IPS DF 4.7 (cell line): ENCODE measurements around the gene ORM1.

Experiments
- DNase-seq: peaks from one replicate; pipeline ENCODE4 v3.0.0-alpha.2; 2013; ENCODE audit warnings: low spot score; ENCODE audit errors: extremely low read depth

ORM1 gene

DNA sequence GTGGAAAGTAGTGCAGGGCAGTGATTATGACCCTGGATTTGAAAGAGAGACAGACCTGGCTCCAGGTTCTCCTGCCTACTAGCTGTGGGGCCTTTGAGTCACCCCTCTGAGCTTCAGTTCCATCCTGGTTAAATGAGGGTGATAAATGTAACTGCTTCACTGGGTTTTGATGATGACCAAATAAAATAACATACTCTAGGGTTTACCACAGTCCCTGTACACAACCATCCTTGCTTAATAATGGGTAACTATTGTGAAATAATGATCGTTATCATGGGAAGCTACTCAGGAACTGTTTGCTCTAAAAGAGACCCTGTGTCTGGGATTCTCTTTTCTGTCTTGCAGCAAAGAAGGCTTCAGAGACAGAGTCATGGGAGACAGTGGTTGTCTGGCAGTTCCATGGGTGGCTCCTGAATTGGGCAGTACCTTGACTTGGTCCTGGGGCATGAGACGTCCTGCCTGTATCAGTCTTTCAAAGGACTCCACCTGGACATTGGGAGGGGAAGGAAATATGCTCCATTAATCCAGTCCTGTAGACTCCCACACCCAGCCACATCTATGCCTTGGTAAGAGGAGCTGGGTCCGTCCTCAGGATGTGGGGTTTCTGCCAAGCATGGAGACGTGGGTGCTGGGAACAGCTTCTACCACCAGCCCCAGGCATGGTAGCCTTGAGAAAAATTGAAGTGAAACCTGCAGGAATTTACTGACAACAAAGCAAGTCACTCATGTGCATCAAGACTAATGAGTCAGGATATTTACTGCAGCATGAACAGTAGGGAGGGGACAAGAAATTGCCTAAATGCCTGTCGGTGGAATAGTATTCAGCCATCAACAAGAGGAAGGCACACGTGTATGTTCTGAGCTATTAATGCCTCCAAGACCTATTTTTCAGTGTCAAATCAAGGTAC lies 41.5 kb downstream of the ORM1 start:
- DNase-seq: no peak

GRCh38 chr9:114365194-114365593 lies 42.3 kb downstream of the ORM1 start:
- no peak for DNase-seq

GRCh38 chr9:114366334-114367128 lies 43.6 kb downstream of the ORM1 start:
- DNase-seq: no peak

- DNase-seq: no peak
Observed at GRCh38 chr9:114367366-114367765, 44.5 kb downstream of the ORM1 start.

DNA sequence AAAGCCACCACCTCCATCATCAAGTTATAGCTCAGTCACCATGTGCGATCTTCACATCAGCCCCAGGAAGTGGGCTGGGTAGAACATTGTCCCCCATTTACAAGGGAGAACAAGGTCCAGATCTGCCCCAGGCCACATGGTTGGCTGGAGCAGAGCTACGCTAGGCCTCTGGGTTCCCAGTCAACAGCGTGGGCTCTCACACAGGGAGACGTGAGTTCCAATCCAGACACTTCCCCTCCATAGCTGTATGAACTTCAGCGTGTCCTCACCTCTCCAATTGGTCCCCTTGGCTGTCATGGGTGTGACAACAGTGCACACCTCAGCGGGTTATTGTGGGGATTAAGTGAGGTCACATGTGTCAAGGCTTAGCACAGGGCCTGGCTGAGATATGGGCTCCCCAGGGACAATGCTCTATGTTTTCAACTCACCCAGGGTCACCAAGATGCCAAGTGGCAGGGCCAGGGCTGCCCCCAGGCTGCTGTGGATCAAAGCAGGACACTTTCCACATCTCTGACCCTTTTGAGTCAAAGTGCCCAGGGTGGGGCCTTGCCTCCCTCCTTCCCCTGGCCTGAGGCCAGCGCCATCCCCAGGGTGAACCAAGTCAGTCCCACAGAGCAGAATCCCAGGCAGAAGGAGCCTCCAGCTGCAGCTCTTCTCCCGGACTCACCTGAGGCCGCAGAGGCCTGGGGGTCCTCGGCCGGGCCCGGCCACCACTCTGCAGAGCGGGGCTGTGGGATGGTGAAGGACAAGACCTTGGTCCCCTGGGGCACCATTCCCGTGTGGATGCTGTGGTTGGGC lies 45.1 kb downstream of the ORM1 start:
- DNase-seq: no peak

GRCh38 chr9:114369216-114370130 lies 46.6 kb downstream of the ORM1 start:
- no peak for DNase-seq

DNA sequence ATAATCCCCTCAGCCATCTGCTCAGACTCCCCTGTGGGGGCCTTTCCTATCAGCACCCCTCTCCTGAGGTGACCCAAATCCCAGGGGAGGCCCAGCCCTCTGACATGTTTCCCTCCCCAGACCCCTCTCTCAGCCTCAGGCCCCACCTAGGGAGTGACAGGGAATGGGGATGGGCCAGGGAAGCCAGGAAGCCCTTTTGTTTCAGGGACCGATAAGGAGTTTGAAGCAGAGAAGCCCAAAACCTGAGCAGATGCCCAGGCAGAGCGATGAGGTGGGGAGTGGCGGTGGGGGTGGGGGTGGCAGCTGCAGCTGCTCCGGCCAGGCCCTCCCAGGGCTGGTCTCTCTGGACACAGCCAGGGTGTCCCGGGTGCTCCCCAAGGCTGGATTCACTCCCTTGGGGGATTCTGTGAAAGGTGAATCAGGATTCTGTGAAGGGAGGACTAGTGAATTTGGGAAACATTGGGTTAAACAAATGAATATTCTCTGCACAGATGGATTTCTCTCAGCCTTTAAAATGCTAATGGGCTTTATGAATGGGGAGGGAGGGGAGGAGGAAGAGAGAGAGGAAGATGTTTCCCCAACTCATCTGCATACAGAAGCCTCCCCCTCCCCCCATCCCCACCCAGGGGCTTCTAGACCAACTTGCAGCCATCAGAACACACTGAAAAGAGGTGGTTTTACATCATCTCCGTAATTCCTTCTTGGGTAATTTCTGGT lies 47.5 kb downstream of the ORM1 start:
- DNase-seq: no peak

GRCh38 chr9:114370968-114371320 lies 48.0 kb downstream of the ORM1 start:
- no peak for DNase-seq

DNA sequence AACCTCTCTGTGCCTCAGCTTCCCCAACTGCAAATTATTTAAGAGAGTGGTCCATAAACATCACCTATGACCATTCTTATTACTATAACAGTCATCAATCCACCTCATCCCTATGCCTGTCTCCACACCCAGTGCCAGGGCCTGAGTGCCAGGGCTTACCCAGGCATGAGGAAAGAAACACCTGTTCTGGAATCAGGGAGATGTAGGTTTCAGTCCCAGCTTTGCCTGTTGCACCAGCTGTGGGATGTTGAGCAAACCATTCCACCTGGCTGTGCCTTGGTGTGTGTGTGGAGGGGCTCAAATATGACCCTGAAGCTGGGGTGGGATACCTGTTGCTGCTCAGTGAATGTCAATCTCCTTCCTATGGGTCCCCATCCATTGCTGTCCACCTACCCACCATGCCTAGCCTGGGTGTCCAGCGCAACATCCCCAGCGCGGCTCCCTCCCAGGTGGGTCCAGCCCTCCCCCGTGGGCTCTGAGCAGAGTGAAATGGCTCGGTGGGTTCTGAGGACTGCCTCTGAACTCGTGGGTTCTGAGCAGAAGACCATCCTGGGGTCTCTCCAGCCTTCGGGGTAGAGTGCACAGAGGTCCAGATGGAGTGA lies 48.5 kb downstream of the ORM1 start:
- no peak for DNase-seq

DNA sequence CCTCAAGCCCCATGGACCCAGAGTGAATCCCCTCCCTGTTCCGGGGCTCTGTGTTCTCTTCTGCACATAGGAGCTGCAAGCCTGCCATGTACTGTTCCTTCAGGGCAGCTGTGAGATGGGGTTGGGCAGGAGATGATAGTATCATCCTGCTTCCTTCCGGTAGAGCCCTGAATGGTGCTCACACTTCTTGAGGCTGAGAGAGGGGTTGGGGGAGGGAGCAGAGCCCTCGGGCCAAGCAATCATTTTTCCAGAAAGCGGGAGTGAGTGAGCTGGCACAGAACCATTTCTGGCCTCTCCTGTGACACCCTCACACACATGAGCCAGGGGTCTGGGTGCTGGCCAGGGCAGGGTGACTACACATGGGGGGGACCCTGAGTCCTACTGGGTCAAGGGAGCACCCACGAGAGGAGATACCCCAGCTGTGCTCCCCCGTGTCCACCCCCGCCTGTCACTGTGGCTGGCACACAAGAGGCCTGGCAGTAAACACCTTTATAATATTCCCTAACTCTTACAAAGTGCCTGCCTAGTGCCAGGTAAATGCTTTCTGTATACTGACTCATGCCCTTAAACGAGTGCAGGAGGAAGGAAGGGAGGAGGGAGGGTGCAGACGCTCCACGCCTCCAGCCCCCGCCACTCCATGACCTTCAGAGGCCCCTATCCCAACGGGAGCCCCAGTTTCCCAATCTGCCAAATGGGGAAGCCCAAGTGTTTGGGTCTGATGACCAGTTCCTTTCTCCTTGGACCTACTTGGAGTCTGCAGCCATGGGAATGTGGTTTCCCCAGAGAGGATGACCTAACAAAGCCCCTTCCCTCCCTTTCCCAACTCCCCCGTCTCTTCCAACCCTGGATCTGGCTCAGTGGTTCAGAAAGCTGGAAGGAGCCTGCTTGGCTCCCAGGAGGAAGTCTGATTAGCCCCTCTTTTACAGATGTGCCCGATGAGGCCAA lies 49.3 kb downstream of the ORM1 start:
- no peak for DNase-seq

- DNase-seq: no peak
Observed at GRCh38 chr9:114372921-114373448, 50.1 kb downstream of the ORM1 start.

DNA sequence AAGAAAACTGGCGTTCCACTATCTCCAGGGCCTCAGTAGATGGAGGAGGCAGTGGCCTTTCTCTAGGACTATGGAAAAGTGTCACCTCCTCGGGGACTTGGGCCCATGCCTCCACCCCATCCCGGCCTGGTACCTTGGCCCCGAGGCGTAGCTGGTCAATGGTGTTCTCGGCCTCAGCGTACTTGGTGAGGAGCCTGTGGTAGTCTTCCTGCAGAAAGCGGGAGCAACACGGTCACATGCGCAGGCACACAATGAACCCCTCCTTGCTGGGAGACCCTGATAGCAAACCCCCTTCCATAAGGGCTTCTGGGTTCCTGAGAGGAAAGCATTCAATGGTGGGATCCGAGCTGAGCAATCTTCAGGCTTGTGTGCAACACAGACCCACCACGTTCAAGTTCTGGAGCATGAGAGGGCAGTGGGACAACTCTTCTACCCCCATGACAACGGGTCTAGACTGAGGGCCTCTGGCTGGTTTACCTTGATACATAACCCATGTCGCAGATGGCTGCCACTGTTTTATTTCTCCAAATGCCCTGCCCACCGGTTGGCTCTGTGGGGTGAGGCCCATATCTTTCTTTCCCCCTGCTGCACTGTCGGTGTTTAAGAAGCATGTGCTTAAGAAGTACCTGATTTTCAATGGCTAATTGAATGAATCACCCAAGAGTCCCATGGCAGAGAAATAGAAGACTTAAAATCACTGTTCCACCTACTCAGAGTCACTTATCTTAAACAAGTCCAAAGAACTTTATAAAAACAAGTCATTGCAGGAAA lies 51.2 kb downstream of the ORM1 start:
- no peak for DNase-seq

DNA sequence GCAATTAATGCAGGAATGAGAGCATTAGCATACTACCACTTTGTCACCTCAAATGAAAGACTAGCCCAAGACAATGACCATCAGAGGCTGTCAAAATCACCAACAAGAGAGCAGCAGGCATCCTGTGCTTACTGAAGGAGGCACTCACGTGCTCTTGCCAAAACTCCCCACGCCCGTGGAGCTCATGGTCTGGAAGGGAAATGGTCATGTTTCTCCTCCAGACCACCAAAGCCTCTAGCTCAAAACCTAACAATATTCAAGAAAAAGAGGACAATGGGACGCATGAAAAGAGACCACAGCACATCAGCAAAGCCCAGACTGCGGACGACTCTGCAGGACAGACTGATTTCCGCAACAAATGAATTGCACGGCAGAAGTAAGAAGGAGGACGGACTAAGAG lies 52.0 kb downstream of the ORM1 start:
- DNase-seq: no peak

GRCh38 chr9:114375386-114376175 lies 52.7 kb downstream of the ORM1 start:
- DNase-seq: no peak
